GM19099 (cell line): ENCODE data around the gene EGFR.

ENCODE experiments used
- POLR2A ChIP-seq: IDR thresholded peaks from 3 replicates; pipeline ENCODE4 v1.6.1; 2011; ENCODE audit warnings: low read depth; ENCODE audit not compliant: insufficient read length; ENCODE audit errors: extremely low read depth

Gene EGFR

GRCh38 chr7:55172881-55173609, 154.2 kb downstream of the EGFR start:
- no peak for TF ChIP-seq POLR2A

GRCh38 chr7:55173671-55174070, 154.9 kb downstream of the EGFR start:
- TF ChIP-seq POLR2A: no peak

GRCh38 chr7:55174456-55174855, 155.6 kb downstream of the EGFR start:
- TF ChIP-seq POLR2A: no peak

- no peak for TF ChIP-seq POLR2A
These were observed 156.0 kb downstream of the EGFR start for GRCh38 chr7:55174856-55175255.

- no peak for TF ChIP-seq POLR2A
These were observed 158.3 kb downstream of the EGFR start for GRCh38 chr7:55177068-55177530.

GRCh38 chr7:55177589-55178261, 158.9 kb downstream of the EGFR start:
- no peak for TF ChIP-seq POLR2A

- no peak for TF ChIP-seq POLR2A
These were observed 159.6 kb downstream of the EGFR start for GRCh38 chr7:55178292-55178862.

GRCh38 chr7:55178863-55179773, 160.3 kb downstream of the EGFR start:
- TF ChIP-seq POLR2A: no peak

- no peak for TF ChIP-seq POLR2A
These were observed 161.3 kb downstream of the EGFR start for GRCh38 chr7:55179931-55180682.

- TF ChIP-seq POLR2A: no peak
These were observed 162.2 kb downstream of the EGFR start for GRCh38 chr7:55180963-55181542.

GRCh38 chr7:55181762-55182161, 162.9 kb downstream of the EGFR start:
- no peak for TF ChIP-seq POLR2A

GRCh38 chr7:55183897-55184296, 165.1 kb downstream of the EGFR start:
- TF ChIP-seq POLR2A: no peak

GRCh38 chr7:55185321-55185802, 166.5 kb downstream of the EGFR start:
- no peak for TF ChIP-seq POLR2A
